MM.1S (cell line): Measurements from ENCODE around the gene BNIP3.

ENCODE experiments used
- DNase-seq: peaks from one replicate; pipeline ENCODE4 v3.0.0-alpha.2; 2015
- H2AFZ ChIP-seq: fragments of 300-600 bp; sonication (generic); 2 replicates; pipeline ENCODE4 v1.6.0; 2016; ENCODE audit warnings: antibody characterized with exemption, low read length
- H3F3A ChIP-seq: fragments of 300-600 bp; sonication (generic); 2 replicates; pipeline ENCODE4 v1.6.1; 2016; ENCODE audit warnings: mild to moderate bottlenecking, antibody characterized with exemption, low read length, moderate library complexity, mixed read lengths; ENCODE audit not compliant: insufficient read depth
- H3K27ac ChIP-seq: fragments of 300-600 bp; sonication (generic); 2 replicates; pipeline ENCODE4 v1.5.1; 2016; ENCODE audit warnings: mild to moderate bottlenecking, low read length
- H3K27me3 ChIP-seq: fragments of 300-600 bp; sonication (generic); replicated peaks from 2 replicates; pipeline ENCODE4 v1.6.0; 2016; ENCODE audit warnings: low read length; ENCODE audit not compliant: insufficient read depth
- H3K36me3 ChIP-seq: fragments of 300-600 bp; sonication (generic); replicated peaks from 2 replicates; pipeline ENCODE4 v1.6.1; 2016; ENCODE audit warnings: mild to moderate bottlenecking, low read length, mixed read lengths; ENCODE audit not compliant: insufficient read depth
- H3K4me1 ChIP-seq: fragments of 300-600 bp; sonication (generic); 2 replicates; pipeline ENCODE4 v1.6.1; 2016; ENCODE audit warnings: low read length, mixed read lengths
- H3K4me2 ChIP-seq: fragments of 300-600 bp; sonication (generic); 2 replicates; pipeline ENCODE4 v1.6.0; 2016; ENCODE audit warnings: low read depth, low read length
- H3K4me3 ChIP-seq: fragments of 300-600 bp; sonication (generic); 2 replicates; pipeline ENCODE4 v1.5.1; 2016; ENCODE audit warnings: low read length, mixed read lengths
- H3K79me2 ChIP-seq: fragments of 300-600 bp; sonication (generic); 2 replicates; pipeline ENCODE4 v1.6.1; 2016; ENCODE audit warnings: mixed run types, low read length, mixed read lengths
- H3K9ac ChIP-seq: fragments of 300-600 bp; sonication (generic); 2 replicates; pipeline ENCODE4 v1.6.1; 2016; ENCODE audit warnings: low read length, mixed read lengths
- H3K9me2 ChIP-seq: fragments of 300-600 bp; sonication (generic); replicated peaks from 2 replicates; pipeline ENCODE4 v1.6.1; 2016; ENCODE audit warnings: mild to moderate bottlenecking, low read length, mixed read lengths; ENCODE audit not compliant: insufficient read depth
- H3K9me3 ChIP-seq: fragments of 300-600 bp; sonication (generic); replicated peaks from 2 replicates; pipeline ENCODE4 v1.6.1; 2016; ENCODE audit warnings: mild to moderate bottlenecking, low read length, mixed read lengths; ENCODE audit not compliant: insufficient read depth
- H4K20me1 ChIP-seq: fragments of 300-600 bp; sonication (generic); 2 replicates; pipeline ENCODE4 v1.6.1; 2016; ENCODE audit warnings: mild to moderate bottlenecking, low read length, moderate library complexity, mixed read lengths; ENCODE audit not compliant: insufficient read depth
- EZH2 ChIP-seq: fragments of 300-600 bp; sonication (generic); optimal IDR thresholded peaks from 2 replicates; pipeline ENCODE3; 2017; ENCODE audit warnings: low read depth, mild to moderate bottlenecking, antibody characterized with exemption, low read length, mixed read lengths
- EZH2phosphoT487 ChIP-seq: fragments of 300-600 bp; sonication (generic); IDR thresholded peaks from 2 replicates; pipeline ENCODE4 v1.6.1; 2018; ENCODE audit warnings: antibody characterized with exemption, low read length
- TF ChIP-seq, protein P1 (sequence below): fragments of 300-600 bp; sonication (generic); IDR thresholded peaks from 2 replicates; pipeline ENCODE4 v1.5.1; 2016; ENCODE audit warnings: antibody characterized with exemption, low read length, mixed read lengths

Gene BNIP3

DNA sequence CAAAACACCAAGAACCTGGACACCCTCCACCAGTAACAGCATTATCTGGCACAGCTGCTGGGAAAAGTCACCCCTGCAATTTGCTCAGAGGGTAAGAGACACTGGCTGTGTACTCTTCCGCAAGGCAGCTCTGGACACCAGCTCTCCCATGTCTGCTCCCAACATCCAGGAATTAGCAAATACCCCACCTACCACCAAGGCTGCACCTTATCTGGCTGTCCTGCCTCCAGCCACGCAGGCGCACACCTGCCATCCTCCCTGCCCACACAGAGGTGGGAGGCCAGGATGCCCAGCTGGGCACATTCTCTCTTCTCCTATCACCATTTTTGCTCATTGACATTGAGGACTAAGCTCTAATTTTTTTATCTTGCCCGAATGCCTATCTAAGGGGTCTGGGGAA lies 20.3 kb upstream of the BNIP3 start:
- Histone ChIP-seq H3K4me2 (no peak overlapping the region), H3K36me3 (no peaks in the 10 kb centered on the region), H3K9me3 (no peaks in the 10 kb centered on the region), H3K9me2 (no peaks in the 10 kb centered on the region), H3F3A (no peaks in the 10 kb centered on the region), H3K9ac (no peak overlapping the region), H2AFZ (no peak overlapping the region), H3K4me3 (no peak overlapping the region), H4K20me1 (no peaks in the 10 kb centered on the region), H3K27me3 (peaks cover 6% of the 10 kb centered on the region; the same call in 1 of the 2 replicates), H3K27ac (no peak overlapping the region), H3K4me1 (no peaks in the 10 kb centered on the region), H3K79me2 (no peaks in the 10 kb centered on the region)
- TF ChIP-seq EZH2phosphoT487 (no peak), EZH2 (no peak)
- no peak for DNase-seq

DNA sequence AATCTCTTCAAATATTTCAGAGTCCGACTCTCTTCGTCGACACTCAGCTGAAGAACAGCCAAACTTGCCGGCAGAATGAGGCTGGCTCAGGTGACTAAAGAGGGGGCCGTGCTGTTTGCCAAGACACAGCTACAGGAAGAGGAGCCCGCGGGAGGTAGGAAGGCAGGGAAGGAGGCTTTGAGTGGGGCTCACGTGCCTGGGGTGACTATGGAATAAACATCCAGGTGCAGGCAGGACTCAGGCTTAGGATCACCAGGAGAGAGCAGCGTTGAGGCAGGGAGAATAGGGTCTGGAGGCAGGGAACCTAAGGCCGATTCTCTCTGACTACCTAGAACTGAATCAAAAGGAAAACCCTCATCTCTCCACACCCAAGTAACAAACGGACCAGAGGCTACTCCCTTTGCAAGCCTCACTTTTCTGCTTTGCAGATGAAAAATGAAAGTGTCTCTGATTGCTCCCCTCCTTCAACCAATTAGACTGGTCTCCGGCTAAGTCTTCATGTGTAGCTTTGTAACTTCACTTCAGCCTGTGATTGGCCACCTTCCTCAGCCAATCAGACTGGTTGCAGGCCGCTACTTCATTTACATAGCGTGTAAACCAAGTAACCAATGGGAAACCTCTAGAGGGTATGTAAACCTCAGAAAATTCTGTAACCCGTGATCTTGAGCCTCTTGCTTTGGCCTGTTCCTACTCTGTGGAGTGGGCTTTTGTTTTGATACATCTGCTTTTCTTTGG lies 19.7 kb upstream of the BNIP3 start:
- Histone ChIP-seq H3K4me1 (no peaks in the 10 kb centered on the region), H3K36me3 (no peaks in the 10 kb centered on the region), H3K27ac (no peak overlapping the region), H3K9ac (no peak overlapping the region), H2AFZ (peak overlapping the region; percentile 43; the same call in 1 of the 2 replicates), H3K9me2 (no peaks in the 10 kb centered on the region), H3K27me3 (peaks cover 6% of the 10 kb centered on the region; the same call in 1 of the 2 replicates), H3K4me2 (peak overlapping the region; percentile 46; the same call in 1 of the 2 replicates), H3K4me3 (peak overlapping the region; percentile 28; the same call in 1 of the 2 replicates), H4K20me1 (no peaks in the 10 kb centered on the region), H3K79me2 (no peaks in the 10 kb centered on the region), H3K9me3 (no peaks in the 10 kb centered on the region), H3F3A (no peaks in the 10 kb centered on the region)
- peak; percentile 36 for DNase-seq
- TF ChIP-seq, protein P1, sequence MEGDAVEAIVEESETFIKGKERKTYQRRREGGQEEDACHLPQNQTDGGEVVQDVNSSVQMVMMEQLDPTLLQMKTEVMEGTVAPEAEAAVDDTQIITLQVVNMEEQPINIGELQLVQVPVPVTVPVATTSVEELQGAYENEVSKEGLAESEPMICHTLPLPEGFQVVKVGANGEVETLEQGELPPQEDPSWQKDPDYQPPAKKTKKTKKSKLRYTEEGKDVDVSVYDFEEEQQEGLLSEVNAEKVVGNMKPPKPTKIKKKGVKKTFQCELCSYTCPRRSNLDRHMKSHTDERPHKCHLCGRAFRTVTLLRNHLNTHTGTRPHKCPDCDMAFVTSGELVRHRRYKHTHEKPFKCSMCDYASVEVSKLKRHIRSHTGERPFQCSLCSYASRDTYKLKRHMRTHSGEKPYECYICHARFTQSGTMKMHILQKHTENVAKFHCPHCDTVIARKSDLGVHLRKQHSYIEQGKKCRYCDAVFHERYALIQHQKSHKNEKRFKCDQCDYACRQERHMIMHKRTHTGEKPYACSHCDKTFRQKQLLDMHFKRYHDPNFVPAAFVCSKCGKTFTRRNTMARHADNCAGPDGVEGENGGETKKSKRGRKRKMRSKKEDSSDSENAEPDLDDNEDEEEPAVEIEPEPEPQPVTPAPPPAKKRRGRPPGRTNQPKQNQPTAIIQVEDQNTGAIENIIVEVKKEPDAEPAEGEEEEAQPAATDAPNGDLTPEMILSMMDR, result no peak
- TF ChIP-seq EZH2 (no peak), EZH2phosphoT487 (no peak)

DNA sequence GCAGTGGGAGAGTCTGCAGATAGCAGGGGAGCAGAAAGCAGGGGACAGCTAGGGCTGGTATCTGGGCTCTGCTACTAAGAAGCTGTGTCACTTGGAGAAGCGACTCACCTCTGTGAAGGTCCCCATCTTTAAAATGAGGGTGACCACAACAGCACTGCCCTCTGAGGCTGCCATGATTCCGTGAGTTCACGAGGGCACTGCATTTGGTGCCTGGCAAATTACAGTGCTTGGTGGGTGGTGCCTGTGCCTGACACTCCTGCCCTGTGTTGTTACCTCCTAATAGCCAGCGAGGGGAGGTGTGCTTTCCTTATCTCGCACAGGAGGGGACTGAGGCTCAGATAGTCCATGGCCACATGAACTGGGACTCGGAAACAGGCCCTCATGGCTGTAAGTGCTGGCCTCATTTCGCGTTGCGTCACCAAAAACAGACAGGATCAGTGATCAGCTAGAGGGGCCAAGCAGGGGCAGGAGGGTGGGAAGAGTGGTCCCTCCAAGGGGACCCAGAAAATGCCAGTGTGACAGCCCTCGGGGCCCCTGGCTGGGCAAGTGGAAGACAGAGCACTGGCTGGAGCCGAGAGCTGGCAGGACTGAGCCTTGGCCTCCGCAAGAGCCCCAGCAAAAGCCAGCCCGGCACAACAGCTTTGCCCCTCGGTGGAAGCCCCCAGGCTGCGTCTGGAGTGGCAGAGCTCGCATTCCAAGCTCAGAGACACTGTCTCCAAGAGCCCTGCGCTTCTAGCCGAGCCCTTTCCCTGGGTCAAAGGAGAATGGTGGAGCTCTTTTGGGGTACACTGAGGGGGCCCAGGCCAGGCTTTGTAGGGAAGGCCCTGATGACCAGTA lies 17.3 kb upstream of the BNIP3 start:
- no peaks in the 10 kb centered on the region for H3K79me2 ChIP-seq
- no peaks in the 10 kb centered on the region for H3K4me1 ChIP-seq
- TF ChIP-seq EZH2, result no peak
- TF ChIP-seq, protein P1, result no peak
- no peak for TF ChIP-seq EZH2phosphoT487
- H3K9ac ChIP-seq, result no peak overlapping the region
- no peak for DNase-seq
- no peaks in the 10 kb centered on the region for H3F3A ChIP-seq
- no peak overlapping the region for H3K4me2 ChIP-seq
- H3K27ac ChIP-seq, result no peak overlapping the region
- H3K36me3 ChIP-seq, result no peaks in the 10 kb centered on the region
- no peaks in the 10 kb centered on the region for H4K20me1 ChIP-seq
- no peak overlapping the region for H3K4me3 ChIP-seq
- H3K9me3 ChIP-seq, result no peaks in the 10 kb centered on the region
- H2AFZ ChIP-seq, result no peak overlapping the region
- 0 out of 2 replicates have a peak, but pooled peaks cover 6% of the 10 kb centered on the region for H3K27me3 ChIP-seq
- H3K9me2 ChIP-seq, result no peaks in the 10 kb centered on the region
